GM18499 (cell line): ENCODE measurements around the gene HS3ST3B1.

Experiments used
- ATAC-seq: cut with Tn5 transposase; IDR thresholded peaks from one replicate; pipeline ENCODE4 v1.9.1; 2021; ENCODE audit warnings: moderate number of reproducible peaks; ENCODE audit not compliant: insufficient read depth, unreplicated experiment

Gene HS3ST3B1

DNA sequence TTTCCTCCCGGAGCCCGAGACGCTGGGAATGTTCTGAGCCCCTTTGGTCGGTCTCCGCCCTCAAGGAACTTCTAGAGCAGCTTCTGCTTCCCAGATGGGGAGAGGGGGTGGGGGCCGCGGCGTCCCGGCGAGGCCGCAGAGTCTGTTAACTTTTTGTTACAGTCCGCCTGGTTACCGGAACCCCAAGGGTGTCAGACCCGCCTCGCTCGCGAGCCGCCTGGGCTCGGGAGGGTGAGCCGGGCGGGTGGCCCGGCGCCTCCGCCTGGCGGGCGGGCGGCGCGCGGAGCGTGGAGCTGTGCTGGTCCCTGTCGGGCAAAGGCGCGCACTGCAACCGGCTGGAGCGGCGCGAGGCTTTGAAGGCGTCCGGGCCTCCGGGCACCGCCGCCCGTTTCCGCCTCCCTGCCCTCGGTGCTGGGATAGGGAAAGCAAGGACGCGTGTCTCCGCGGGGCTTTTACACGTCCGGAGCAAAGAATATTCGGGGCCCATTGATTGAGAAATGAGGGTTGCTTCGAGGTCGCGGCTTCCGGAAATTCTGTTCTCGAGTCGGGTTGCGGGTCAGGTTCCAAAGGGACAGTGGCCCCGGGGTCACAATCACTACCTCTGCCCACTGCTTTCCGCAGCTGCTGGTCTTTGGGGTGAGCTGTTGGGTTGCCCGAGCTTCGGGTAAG, 1.7 kb downstream of the HS3ST3B1 start:
- ATAC-seq = no peak

DNA sequence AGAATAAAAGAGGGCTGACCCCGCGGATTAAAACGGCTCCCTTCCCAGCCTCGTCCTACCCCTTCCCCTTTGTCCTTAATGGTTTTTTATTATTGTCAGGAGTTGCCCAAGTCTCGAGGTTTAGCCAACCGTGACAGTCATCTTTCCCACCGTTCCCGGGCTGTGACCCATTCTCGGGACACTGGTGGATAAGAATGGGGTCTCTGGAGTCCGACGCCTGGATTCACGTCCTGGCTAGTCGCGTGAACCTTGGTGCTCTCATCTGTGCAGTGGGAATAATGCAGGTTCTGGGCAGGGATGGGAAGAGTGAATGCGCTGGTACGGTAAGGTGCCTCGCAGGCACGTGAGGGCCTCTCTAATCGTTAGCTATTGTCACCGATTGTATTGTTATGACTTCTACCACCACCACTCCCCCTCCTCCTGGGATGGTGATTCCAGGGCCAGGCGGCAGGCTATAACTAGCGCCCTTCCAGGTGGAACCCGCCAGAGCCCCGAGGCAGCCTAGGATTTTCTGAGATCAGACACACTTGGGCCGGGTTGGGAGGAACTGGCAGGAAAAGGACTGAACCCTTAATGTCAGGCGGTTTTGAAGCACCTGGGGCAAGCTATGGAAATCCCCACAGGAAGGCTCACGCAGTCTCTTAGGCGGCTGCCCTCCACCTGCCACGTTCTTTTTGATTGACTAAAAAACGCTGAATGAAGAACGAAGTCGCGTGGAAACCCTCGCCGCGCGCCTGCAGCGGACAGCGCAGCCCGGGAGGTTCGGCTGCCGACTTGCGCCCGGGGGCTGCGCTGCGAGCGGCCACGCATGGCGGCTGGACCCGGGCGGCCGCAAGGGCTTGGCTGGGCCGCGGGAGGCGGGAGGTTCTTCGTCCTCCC, 2.7 kb downstream of the HS3ST3B1 start:
- ATAC-seq = no peak

GRCh38 chr17:14304222-14304772, 3.4 kb downstream of the HS3ST3B1 start:
- no peak for ATAC-seq

DNA sequence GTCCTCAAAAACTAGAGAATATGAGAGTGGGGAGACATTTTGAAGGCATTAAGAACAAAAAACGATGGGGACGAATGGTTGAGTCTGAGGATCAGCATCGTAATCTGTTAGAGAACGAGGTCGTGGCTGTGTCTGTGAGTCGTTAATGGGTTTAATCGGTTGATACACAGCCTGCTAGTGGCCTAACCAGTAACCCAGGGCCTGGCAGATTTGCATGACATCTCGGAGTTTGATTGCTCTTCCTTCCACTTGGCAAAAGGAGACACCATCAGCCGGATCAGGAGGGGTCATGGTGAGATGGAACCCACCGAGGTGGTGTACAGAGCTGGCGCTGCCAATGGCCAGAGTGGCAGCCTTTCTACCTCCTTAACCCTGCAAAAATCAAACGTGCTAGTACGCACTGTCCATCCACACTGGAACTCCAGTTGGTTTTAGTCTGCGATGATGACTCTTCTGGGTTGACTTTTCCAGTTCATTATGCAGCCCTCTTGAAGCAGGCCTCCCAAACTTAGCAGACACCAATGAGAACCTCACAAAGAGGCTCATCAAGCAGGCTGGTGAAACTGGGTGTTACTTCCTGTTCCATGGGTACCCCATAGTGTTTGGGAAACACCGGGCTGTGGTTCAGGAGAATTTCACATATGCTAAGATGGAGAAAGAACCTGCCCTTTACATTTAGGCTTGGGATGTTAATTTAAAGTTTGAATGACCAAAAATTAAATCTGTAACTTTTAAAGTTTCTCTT, 4.1 kb downstream of the HS3ST3B1 start:
- no peak for ATAC-seq

- no peak for ATAC-seq
These were observed 5.1 kb downstream of the HS3ST3B1 start for GRCh38 chr17:14305785-14306496.

GRCh38 chr17:14306596-14306995, 5.7 kb downstream of the HS3ST3B1 start:
- no peak for ATAC-seq

GRCh38 chr17:14307560-14308024, 6.7 kb downstream of the HS3ST3B1 start:
- ATAC-seq = no peak

DNA sequence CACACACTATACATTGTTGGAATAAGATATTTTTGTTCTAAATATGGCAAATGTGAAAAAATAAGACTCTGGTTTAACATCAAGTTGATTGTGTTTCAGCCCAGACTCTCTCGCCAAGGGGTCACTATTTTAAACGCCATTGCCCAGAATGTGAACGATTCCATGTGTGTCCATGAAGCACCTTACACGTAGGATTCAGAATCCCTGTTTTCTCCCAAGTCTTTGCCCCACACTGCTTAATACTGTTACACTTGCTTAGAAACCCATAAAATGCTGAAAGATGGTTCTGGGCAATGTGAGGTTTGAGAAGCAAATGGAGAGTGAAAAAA, 7.7 kb downstream of the HS3ST3B1 start:
- ATAC-seq = no peak

- peak; percentile 78 for ATAC-seq
These were observed 8.3 kb downstream of the HS3ST3B1 start for GRCh38 chr17:14308965-14309879.

DNA sequence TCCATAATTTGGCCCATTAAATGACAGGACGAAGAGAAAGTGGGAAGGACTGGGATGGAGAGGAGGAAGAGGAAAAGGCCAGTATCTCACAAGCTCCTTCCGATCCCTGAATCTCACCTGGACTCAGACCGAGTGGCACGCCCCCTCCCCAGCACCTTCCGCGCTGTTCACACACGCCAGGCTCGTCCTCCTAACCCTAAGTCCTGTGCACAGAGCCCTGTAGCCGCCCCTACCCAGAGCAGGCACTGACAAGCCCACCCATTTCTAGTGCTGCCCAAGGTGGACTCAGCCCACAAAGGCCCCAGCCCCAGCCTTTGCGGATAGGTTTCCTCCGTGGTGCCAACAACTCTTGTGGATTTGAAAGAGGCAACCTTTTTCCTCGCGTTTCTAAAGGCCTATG, 9.2 kb downstream of the HS3ST3B1 start:
- no peak for ATAC-seq

- ATAC-seq = no peak
These were observed 9.7 kb downstream of the HS3ST3B1 start for GRCh38 chr17:14310605-14311004.

DNA sequence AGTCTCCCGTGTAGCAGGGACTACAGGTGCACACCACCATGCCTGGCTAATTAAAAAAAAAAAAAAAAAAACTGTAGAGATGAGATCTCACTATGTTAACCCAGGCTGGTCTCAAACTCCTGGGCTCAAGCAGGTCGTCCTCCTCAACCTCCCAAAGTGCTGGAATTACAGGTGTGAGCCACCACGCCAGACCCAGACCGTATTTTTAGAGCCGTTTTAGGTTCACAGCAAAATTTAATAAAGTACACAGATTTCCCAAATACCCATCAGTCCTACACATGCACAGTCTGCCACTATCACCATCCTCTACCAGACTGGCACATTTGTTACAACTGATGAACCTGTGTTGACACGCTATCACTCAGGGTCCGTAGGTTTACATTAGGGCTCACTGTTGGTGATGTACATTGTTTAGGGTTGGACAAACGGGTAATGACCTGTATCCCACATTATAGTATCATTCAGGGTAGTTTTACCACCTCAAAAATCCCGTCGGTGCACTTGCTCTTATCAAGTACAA, 10.4 kb downstream of the HS3ST3B1 start:
- no peak for ATAC-seq

- ATAC-seq = no peak
These were observed 11.1 kb downstream of the HS3ST3B1 start for GRCh38 chr17:14311981-14312380.

GRCh38 chr17:14312522-14312921, 11.6 kb downstream of the HS3ST3B1 start:
- no peak for ATAC-seq

DNA sequence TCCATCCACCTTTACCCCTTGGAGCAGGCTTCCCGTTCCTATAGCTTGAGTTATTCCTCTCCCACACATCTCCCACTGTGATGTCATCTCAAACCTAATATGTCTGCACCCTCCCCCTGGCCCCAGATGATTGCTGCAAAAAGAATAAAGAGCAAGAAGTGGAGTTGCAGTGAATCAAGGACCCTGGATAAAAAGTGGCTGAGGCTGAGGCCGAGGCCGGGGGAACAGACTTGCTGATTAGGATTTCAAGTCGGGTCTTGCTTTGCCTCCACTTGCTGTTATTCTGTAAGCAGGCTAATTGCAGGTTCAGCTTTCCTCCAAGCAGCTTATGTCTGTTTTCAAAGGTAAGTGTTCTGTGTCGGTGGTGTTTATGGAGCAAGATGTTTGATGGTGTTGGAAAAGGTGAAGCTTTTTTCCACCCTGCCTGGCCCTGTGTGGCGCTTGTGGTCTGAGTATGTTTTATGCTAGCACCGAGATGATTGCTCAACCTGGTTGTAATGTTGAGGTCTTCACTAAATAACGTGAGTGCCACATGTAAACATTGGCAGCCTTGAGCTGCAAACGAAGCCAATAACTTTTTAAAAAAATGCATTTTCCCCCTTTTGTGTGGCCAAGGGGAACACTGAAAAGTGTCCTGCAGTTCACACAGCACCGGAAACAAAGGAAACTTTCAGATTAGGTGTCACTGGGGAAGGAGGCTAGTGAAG, 15.4 kb downstream of the HS3ST3B1 start:
- no peak for ATAC-seq

GRCh38 chr17:14317383-14317782, 16.5 kb downstream of the HS3ST3B1 start:
- ATAC-seq = no peak

DNA sequence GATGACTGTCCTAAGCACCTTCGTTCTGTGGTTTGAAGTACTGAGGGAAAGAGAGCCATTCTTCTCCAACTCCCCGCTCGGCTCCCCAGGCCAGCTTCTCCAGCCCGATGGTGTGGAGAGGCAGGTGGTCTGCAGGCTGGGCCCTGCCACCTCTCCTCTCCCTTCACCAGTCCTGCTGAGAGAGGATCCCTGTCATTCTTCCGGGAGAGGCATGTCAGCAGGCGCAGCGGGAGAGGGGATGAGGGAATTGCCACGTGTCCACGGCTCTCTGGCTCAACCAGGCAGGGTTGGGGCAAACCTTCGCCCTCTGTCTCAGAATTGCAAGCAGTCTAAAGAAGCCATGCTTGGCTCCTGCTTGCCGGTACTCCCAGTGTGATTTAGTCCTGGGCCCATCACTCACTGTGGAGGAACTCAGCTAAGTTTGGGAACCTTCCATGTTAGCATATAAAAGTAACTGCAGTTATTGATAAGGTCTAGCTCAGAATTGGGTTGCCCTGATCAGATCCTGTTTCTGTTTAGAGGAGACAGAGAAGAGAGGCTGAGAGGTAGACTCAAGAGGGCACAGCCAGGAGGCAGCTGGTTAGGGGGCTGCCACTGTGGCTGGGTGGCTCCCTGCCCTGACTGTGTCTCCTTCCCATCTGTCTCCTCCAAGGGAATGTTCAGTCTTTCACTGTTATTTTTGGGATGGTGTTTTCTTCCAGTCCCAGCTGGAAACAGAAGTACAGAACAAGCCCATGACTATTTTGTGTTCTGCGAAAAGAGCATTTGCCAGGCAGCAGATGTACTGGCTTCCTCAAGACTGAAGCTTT, 17.4 kb downstream of the HS3ST3B1 start:
- no peak for ATAC-seq

DNA sequence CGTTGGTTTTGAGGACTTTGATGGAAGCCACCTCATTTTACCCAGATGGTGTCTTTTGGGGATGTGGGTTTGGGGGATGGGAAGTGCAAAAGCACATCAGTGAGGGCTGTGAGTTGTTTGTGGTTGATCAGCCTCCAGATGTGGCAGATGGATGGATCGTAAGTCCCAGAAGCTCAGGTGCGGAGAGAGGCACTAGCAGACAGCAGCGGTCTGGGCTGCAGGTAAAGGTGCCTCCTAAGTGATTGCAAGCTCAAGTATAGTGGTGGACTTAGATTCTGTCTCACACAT, 18.0 kb downstream of the HS3ST3B1 start:
- no peak for ATAC-seq
